Endodermal cell (in vitro differentiated cells): Measurements from ENCODE around the gene ACHE. TPM values are rescaled to one million over a fixed set of nuclear protein-coding genes. Genes with fewer than 3 reads are reported as not detected.
"Not testable (repeated sequence)": the region's sequence is repeated elsewhere in the genome, so short reads cannot be mapped to it uniquely, and the experiment has no call there.

ENCODE experiments used
- DNase-seq: peaks from one replicate; pipeline ENCODE4 v3.0.0-alpha.2; 2017
- H3K27ac ChIP-seq: 2 replicates; pipeline ENCODE4 v1.5.1; 2013; ENCODE audit warnings: mild to moderate bottlenecking, low read depth, low read length, moderate library complexity
- H3K27me3 ChIP-seq: 2 replicates; pipeline ENCODE4 v1.6.1; 2013; ENCODE audit warnings: mild to moderate bottlenecking, low read length, moderate library complexity; ENCODE audit not compliant: insufficient read depth, control insufficient read depth, poor library complexity, severe bottlenecking
- H3K36me3 ChIP-seq: 2 replicates; pipeline ENCODE4 v1.7.0; 2013; ENCODE audit warnings: mild to moderate bottlenecking, low read length, moderate library complexity; ENCODE audit not compliant: control insufficient read depth, insufficient read depth
- H3K4me1 ChIP-seq: one replicate; pipeline ENCODE4 v1.7.0; 2013; ENCODE audit warnings: low read length; ENCODE audit not compliant: control insufficient read depth, insufficient read depth
- H3K4me3 ChIP-seq: 2 replicates; pipeline ENCODE4 v1.5.1; 2013; ENCODE audit warnings: mild to moderate bottlenecking, low read length, moderate library complexity
- H3K9ac ChIP-seq: 2 replicates; pipeline ENCODE4 v1.6.1; 2013; ENCODE audit warnings: mild to moderate bottlenecking, low read length, moderate library complexity; ENCODE audit not compliant: poor library complexity, severe bottlenecking; ENCODE audit errors: extremely low read depth
- H3K9me3 ChIP-seq: 2 replicates; pipeline ENCODE4 v1.6.1; 2013; ENCODE audit warnings: mild to moderate bottlenecking, low read length, moderate library complexity; ENCODE audit not compliant: control insufficient read depth
- H3K27ac Mint-ChIP-seq: 2 replicates; pipeline ENCODE4 v1.8.0; 2020; ENCODE audit warnings: mixed read lengths
- H3K27me3 Mint-ChIP-seq: 2 replicates; pipeline ENCODE4 v1.8.0; 2021; ENCODE audit warnings: mild to moderate bottlenecking, mixed read lengths; ENCODE audit not compliant: insufficient read depth
- H3K36me3 Mint-ChIP-seq: 2 replicates; pipeline ENCODE4 v1.8.0; 2020; ENCODE audit warnings: low read depth, mixed read lengths
- H3K4me1 Mint-ChIP-seq: 2 replicates; pipeline ENCODE4 v1.8.0; 2020; ENCODE audit warnings: mixed read lengths
- H3K4me3 Mint-ChIP-seq: 2 replicates; pipeline ENCODE4 v1.8.0; 2020; ENCODE audit warnings: mild to moderate bottlenecking, moderate library complexity, mixed read lengths
- H3K9me3 Mint-ChIP-seq: 2 replicates; pipeline ENCODE4 v1.8.0; 2020; ENCODE audit warnings: mild to moderate bottlenecking, mixed read lengths
- WGBS, 2 experiments: methylation state at CpG; one replicate each; pipeline versions ENCODE4 v1.1.5 to v1.1.7; 2013; ENCODE audit warnings: missing lambda C conversion rate in 2 of 2, mixed read lengths in 1 of 2; ENCODE audit not compliant: insufficient coverage in 1 of 2, insufficient read length in 1 of 2; 5-methylcytosine and 5-hydroxymethylcytosine counted together
- total RNA-seq, 2 donors: library from RNA; stranded (reverse); fragmentation: NEBNext Ultra II Directional in 1 of 2; extraction: Animal tissue kit (Norgen Biotek cat#: 25700) in 1 of 2; gene quantifications; 2 replicates in 1 of 2; 3 replicates in 1 of 2; pipeline ENCODE4 v1.2.1, GENCODE V29; 2021
- TF ChIP-seq, protein P1 (sequence below): fragments of 200-600 bp; sonication (generic); conservative IDR thresholded peaks from 2 replicates; pipeline ENCODE4 v1.5.0; 2021; ENCODE audit warnings: antibody characterized with exemption, mild to moderate bottlenecking

Gene ACHE
- total RNA-seq, 2 donors from 2014 or later = 2.6 to 13.7 TPM

DNA sequence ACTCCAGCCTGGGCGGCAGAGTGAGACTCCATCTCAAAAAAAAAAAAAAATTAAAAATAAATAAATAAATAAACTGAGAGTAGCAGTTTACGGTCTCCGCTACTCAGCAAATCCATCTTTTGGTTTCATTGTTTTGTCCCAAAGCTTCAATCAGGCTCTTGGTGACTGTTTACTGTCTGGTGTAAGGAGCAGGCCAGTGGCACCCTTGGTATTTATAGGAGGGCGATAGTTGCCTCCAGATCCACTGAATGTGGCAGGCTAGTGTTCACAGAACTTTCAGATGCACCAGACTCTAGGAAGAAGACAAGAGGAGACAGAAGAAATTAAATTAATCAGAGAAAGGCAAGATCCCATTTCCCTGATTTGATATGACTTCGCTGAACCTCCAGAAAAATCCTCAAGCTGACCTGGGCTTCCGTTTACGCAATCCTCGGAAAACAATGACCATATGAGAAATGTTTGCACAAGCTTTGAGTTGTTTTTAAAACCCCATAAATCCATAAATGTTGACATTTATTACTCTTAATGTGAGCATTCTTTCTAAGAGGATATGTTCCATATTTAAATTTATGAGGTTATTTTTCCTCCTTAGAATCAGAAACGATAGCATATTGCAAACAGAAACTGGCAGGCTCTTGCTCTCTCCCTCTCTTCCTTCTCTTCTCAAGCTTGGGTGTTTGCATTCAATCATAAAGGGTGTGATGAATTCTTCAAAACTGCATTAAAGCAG lies 46.5 kb upstream of the ACHE start:
- Mint-ChIP-seq H3K9me3 (peaks cover 36% of the 10 kb centered on the region), H3K4me3 (no peak overlapping the region), H3K4me1 (peaks cover 2% of the 10 kb centered on the region), H3K36me3 (peaks cover 21% of the 10 kb centered on the region), H3K27ac (no peak overlapping the region), H3K27me3 (no peaks in the 10 kb centered on the region)
- Histone ChIP-seq H3K9me3 (peaks cover 10% of the 10 kb centered on the region), H3K4me3 (no peak overlapping the region), H3K27ac (no peak overlapping the region), H3K4me1 (no peaks in the 10 kb centered on the region), H3K9ac (no peak overlapping the region), H3K27me3 (no peaks in the 10 kb centered on the region), H3K36me3 (no peaks in the 10 kb centered on the region)
- DNase-seq = no peak
- TF ChIP-seq, protein P1, sequence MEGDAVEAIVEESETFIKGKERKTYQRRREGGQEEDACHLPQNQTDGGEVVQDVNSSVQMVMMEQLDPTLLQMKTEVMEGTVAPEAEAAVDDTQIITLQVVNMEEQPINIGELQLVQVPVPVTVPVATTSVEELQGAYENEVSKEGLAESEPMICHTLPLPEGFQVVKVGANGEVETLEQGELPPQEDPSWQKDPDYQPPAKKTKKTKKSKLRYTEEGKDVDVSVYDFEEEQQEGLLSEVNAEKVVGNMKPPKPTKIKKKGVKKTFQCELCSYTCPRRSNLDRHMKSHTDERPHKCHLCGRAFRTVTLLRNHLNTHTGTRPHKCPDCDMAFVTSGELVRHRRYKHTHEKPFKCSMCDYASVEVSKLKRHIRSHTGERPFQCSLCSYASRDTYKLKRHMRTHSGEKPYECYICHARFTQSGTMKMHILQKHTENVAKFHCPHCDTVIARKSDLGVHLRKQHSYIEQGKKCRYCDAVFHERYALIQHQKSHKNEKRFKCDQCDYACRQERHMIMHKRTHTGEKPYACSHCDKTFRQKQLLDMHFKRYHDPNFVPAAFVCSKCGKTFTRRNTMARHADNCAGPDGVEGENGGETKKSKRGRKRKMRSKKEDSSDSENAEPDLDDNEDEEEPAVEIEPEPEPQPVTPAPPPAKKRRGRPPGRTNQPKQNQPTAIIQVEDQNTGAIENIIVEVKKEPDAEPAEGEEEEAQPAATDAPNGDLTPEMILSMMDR = no peak
- WGBS, 2 experiments = 94 to 98% methylated on average over 6 to 8 of the region's 9 CpGs

DNA sequence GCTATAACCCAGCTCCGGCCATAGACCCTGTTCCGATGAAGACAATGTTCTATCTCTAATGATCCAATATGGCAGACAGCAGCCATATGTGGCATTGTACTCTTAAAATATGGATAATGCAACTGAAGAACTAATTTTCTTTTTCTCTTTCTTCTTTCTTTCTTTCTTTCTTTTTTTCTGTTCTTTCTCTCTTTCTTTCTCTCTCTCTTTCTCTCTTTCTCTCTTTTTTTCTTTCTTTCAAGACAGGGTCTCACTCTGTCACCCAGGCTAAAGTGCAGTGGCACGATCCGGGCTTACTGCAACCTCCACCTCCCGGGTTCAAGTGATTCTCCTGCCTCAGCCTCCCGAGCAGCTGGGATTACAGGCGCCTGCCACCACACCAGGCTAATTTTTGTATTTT lies 40.5 kb upstream of the ACHE start:
- not testable (repeated sequence) for H3K27ac Mint-ChIP-seq, H3K4me3 ChIP-seq, H3K4me1 Mint-ChIP-seq, H3K27me3 Mint-ChIP-seq, H3K4me1 ChIP-seq, H3K27ac ChIP-seq, H3K36me3 ChIP-seq, H3K27me3 ChIP-seq, H3K9ac ChIP-seq, DNase-seq, H3K4me3 Mint-ChIP-seq
- H3K9me3 ChIP-seq = peaks cover 23% of the 10 kb centered on the region
- Mint-ChIP-seq H3K36me3 (peaks cover 49% of the 10 kb centered on the region), H3K9me3 (peaks cover 71% of the 10 kb centered on the region)
- 85 to 96% methylated on average over 3 to 7 of the region's 7 CpGs for WGBS, 2 experiments

DNA sequence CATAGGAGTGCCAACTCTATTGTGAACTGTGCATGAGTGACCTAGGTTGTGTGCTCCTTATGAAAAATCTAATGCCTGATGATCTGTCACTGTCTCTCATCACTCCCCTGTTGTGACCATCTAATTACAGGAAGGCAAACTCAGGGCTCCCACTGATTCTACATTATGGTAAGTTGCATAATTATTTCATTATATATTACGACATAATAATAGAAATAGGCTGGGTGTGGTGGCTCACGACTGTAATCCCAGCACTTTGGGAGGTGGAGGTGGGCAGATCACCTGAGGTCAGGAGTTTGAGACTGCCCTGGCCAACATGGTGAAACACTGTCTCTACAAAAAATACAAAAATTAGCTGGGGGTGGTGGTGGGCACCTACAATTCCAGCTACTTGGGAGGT lies 39.7 kb upstream of the ACHE start:
- H3K4me3 ChIP-seq, H3K27ac ChIP-seq, H3K36me3 ChIP-seq, H3K4me3 Mint-ChIP-seq, H3K9ac ChIP-seq, DNase-seq, H3K27ac Mint-ChIP-seq, H3K4me1 Mint-ChIP-seq, H3K27me3 ChIP-seq, H3K4me1 ChIP-seq, H3K27me3 Mint-ChIP-seq: not testable (repeated sequence)
- H3K36me3 Mint-ChIP-seq = peaks cover 51% of the 10 kb centered on the region
- peaks cover 70% of the 10 kb centered on the region for H3K9me3 Mint-ChIP-seq
- H3K9me3 ChIP-seq = peaks cover 28% of the 10 kb centered on the region
- 97% methylated on average over 2 of the region's 2 CpGs; no CpG with 5 or more reads in 1 of the 2 experiments for WGBS, 2 experiments

DNA sequence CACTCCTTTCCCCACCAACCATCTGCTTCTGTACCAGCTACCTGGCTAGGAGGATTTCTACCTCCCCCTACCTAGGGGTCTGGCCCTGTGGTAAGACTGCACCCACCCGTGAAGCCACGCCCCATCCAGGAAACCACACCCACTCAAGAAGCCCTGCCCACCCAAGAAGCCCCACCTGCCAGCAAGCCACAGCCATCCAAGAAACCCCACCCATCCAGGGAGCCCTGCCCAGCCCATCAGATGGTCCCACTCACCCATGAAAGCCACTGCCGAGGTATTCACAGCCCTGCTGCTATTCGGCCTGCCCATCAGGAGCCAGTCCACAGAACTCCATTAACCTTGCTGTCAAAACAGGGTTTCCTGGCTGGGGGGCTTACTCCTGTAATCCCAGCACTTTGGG lies 38.0 kb upstream of the ACHE start:
- Histone ChIP-seq H3K9ac (no peak overlapping the region), H3K9me3 (peaks cover 28% of the 10 kb centered on the region), H3K36me3 (no peaks in the 10 kb centered on the region), H3K27me3 (no peaks in the 10 kb centered on the region), H3K4me3 (no peak overlapping the region), H3K27ac (no peak overlapping the region), H3K4me1 (no peaks in the 10 kb centered on the region)
- 88 to 100% methylated on average over 1 to 4 of the region's 4 CpGs for WGBS, 2 experiments
- peak; percentile 66 for DNase-seq
- peaks cover 41% of the 10 kb centered on the region for H3K36me3 Mint-ChIP-seq
- TF ChIP-seq, protein P1 = no peak
- no peak overlapping the region for H3K4me3 Mint-ChIP-seq
- no peak overlapping the region for H3K27ac Mint-ChIP-seq
- H3K9me3 Mint-ChIP-seq = peaks cover 57% of the 10 kb centered on the region
- peaks cover 12% of the 10 kb centered on the region for H3K4me1 Mint-ChIP-seq
- H3K27me3 Mint-ChIP-seq = peaks cover 1% of the 10 kb centered on the region
